Hematopoietic multipotent progenitor cell (in vitro differentiated cells): ENCODE results near the gene CHRNA5. TPM values are rescaled to one million over a fixed set of nuclear protein-coding genes. Genes with fewer than 3 reads are reported as not detected.
A peak's percentile ranks its signal among the peaks of the same experiment; 100 is the strongest.
"Not testable (repeated sequence)": the region's sequence is repeated elsewhere in the genome, so short reads cannot be mapped to it uniquely, and the experiment has no call there.

Experiments
- DNase-seq, 3 donors: peaks; one replicate each; pipeline ENCODE4 v3.0.0-alpha.2; 2011 to 2015; ENCODE audit warnings: low read depth in 2 of 3, low spot score in 2 of 3
- total RNA-seq: library from RNA; depleted of rRNA; stranded (reverse); fragments of >200 nt; gene quantifications from one replicate; pipeline ENCODE4 v1.2.3, GENCODE V29; 2012

The CHRNA5 gene
- total RNA-seq, 1 donor = 1.6 TPM

DNA sequence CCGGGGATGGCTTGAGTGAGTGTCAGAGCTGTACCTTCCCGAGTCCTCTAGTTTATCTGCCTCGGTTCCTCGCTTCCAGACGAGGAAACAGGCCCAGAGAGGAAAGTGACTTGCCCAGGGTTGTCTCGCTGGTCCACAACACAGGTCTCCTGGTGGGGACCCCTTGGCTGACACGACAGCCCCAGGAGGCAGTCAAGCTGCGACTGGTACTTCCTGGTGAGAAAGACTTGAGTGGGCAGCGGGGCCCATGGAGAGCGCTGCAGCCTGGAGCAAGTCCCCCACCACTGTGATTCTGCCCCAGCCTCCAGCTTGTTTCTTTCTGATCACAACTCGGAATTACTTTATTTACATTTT lies 600 bp upstream of the CHRNA5 start:
- no peak for DNase-seq

DNA sequence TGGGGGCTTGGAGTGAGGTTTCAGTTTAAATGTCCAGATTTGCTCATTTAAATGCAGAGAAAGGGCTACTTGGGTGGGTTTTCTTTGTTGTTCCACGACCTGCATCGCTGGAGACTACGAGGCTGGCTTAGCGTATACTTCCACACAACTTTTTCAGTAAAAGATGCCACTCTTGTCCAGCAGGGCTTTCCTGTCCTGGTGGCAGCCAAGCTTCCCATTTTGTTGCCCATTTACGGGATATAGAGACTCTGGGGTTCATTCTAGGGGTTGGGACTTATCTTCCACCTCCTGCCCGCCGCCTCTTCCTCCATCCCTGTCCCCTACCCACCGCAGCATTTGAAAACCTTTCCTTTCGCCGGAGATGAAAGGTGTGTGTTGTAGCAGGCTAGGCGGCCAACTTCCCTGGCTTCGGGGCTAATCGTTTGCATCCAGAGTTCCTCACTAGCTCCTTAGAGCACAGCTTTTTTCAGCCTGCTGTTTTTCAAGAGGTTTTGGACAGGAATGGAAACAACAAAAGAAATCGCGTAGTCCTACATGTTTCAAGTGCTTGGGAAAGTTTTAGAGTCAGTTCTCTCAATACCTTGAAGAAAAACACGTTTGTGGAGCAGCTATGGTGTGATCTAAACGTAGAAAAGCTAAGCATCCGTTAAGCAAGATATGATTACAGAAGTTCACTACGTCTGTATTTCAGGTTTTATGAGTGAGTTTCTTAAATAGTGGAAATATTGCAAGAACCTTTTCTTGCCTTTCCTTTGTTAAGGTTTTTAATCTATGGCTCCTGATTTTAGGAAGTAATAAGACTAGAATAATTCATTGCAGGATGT lies 843 bp downstream of the CHRNA5 start:
- peak in 1 of 3 donors; percentile 23 for DNase-seq

DNA sequence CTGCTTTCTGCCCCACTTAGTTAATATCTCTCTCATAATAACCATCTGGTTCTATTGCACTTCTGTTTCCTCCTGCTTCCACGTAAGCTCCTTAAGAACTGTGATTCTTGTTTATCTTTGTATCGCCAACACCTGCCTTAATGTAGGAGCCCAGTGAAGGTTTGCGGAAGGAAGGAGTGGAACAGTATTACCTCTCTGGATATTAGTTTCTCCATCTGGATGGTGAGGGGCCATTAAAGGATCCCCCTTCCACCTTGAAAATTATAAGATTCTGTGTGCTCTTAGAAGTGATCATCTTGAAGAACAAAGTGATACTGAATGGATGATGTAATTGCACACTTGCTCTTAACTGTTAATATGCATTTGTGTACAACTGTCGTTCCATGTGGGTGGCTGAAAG lies 2.2 kb downstream of the CHRNA5 start:
- peak in 1 of 3 donors; percentile 39 for DNase-seq

DNA sequence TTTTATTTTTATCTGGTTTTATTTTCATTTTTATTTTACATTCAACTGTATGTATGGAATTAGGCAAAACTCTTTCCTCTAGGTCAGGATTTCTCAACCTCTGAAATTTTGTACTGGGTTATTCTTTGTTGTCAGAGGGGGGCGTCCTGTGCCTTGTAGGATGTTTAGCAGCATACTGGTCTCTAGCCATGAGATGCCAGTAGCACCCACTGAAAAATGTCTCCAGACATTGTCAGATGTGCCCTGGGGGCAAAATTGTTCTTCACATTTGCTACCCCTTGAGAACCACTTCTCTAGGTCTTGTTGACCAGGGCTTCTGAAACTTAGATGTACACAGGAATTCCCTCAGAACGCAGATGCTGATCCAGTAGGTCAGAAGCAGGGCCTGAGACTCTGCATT lies 5.4 kb downstream of the CHRNA5 start:
- no peak for DNase-seq

DNA sequence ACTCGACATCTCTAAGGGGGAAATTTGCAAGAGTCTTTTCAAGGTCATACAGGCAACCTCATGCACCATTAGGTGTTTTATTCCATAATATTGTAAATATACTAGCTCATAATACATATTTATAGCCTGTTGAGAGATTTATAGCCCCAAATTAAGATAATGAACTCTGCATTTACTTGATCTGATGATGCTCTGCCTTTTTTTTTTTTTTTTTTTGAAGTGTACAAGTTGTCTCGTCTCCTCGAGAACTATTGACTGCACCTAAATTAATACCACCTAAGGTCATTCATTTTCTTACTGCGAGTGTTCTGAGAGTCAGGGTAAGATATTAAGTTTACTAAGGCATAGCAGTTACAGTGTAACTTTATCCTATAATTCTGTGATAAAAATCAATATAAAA lies 6.1 kb downstream of the CHRNA5 start:
- DNase-seq = no peak

DNA sequence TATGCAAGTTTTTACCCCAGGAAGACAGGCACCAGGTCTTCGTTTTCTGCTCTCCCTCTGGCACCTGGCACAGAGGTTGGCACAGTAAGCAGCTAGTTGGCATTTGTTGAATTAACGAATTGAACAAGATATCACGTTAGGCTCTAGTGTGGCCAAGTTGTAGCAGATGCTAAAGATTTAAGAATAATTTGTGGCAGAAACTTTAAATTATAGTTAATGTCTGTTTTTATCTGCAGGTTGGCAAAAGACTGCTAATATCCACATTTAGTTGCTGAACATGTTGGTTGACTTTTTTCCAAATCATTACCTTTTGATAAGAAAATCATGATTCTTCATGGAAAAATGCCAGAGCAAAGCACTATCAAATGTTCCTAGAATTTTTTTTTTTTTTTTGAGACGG lies 8.1 kb downstream of the CHRNA5 start:
- no peak for DNase-seq

DNA sequence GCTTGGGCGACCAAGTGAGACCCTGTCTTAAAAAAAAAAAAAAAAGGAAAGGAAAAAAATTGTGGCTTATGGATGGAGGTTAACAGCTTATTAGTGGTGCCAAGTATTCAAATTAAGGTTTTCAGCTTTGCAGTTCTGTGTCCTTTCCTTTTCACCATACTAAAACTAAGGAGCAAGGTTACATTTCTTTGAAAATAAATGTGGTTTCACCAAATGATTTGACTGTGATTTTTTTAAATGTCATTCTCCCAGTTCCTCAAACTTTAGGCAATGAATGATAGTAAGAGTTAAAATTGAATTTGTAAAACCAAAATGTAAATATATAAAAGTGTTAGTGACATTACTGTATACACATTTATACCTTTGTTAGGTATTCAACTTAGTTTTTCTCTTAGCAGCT lies 9.6 kb downstream of the CHRNA5 start:
- DNase-seq = no peak

DNA sequence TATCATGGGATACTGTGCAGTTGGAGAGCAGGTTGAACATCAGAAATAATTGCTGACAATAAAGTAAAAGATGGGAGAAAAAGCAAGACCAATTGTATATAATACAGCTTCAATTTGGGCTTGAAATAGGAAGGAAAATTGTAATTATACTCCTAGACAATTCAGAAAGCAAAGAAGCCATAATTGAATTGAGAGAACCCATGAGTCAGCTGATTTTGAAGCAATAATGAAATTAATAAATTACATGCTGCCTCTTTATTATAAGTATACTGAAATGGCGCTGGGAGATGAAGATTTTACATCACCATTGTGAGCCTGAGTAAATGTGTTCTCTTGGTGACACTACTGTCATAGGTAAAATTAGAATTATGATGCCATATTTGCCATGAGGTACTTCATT lies 32.3 kb downstream of the CHRNA5 start:
- no peak for DNase-seq

DNA sequence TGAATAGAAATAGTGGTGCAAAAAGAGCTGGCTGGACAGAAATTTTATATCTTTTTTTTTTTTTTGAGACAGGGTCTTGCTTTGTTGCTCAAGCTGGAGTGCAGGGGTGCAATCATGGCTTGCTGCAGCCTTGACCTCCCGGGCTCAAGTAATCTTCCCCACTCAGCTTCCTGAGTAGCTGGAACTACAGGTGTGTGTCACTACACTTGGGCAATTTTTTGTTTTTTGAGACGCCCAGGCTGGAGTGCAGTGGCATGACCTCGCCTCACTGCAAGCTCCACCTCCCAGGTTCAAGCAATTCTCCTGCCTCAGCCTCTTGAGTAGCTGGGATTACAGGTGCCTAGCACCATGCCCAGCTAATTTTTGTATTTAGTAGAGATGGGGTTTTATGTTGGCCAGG lies 33.0 kb downstream of the CHRNA5 start:
- no peak for DNase-seq

DNA sequence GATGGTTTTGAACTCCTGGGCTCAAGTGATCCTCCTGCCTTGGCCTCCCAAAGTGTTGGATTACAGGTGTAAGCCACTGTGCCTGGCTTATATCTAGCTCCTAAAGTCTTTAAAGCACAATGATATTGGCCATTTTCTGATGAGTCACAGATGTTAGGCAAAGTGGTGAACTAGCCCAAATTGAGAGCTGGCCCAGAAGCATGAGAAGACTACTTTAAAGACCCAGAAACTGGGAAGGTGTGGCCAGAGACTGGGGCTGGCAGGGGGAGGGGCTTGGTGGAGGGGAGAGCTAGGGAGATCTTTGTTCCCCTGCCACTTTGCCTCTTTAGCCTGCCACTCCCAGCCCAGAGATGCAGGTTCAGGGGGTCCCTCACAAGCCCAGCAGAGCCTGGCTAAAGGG lies 33.9 kb downstream of the CHRNA5 start:
- no peak for DNase-seq

DNA sequence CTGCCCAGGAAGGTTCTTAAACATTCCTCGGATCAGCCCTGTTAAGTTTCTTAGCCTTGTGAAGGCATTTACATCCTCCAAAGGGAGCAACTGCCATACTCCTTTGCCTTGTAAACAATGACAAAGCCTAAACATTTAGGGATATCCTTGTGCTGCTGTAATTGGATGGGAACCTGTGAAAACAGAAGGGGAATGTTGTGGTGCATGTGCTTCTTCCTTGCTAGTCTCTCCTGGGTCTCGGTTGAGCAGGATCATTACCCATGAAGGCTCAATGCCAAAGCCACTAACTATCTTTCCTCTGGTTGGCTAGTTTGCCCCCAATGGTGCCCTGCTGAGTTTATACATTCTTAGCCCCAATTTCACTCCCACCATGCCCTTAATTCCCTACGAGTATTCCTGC lies 38.1 kb downstream of the CHRNA5 start:
- no peak for DNase-seq

DNA sequence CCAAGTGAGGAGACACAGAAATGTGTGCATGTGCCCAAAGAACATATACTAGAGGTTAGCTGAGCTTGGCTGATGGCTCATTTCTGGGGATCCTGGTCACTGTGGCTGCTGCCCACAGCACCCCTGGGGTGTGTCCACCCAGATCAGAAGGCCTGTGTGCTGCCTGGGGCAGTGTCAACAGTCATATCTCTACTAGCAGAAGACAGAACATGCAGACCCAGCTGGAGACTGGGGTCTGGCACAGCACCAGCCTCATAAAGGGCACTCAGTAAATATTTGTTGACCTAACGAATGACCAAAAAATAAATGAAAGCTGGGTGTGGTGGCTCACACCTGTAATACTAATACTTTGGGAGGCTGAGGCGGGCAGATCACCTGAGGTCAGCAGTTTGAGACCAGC lies 39.1 kb downstream of the CHRNA5 start:
- no peak for DNase-seq

DNA sequence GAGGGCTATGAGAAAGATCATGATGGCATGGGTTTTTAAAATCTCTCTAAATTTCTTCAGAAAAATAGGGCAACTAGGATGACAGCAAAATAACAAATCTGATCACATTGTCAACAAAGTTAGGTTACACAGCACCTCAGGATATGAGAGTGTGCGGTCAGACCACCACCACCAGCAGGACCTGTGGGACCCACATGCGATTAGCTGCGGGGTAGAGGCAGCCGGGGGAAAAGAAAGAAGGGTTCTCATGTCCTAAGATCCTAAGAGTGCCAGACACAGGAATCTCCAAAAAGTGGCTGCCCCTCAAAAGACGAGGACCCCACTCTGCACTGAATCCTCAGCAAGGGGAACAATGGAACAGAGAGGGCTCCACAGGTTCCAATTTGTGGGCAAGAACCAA lies 39.9 kb downstream of the CHRNA5 start:
- no peak for DNase-seq

DNA sequence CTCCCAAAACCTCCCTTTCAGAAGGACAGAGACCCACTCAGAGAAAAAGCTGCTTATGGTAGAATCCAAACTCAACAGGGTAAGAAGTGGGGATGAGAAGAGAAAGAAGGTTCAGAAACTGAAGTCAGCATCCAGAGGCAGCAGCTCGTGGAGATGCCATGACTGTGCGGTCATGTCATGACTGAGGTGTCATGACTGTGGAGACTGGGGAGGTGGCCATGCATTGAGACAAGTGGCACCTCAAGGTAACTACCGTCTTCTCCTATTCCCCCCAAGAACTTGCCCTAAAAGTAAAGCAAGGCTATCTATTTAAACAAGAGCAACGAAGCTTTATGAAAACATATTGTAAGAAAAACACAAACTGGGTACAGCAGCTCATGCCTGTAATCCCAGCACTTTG lies 40.4 kb downstream of the CHRNA5 start:
- DNase-seq = no peak

DNA sequence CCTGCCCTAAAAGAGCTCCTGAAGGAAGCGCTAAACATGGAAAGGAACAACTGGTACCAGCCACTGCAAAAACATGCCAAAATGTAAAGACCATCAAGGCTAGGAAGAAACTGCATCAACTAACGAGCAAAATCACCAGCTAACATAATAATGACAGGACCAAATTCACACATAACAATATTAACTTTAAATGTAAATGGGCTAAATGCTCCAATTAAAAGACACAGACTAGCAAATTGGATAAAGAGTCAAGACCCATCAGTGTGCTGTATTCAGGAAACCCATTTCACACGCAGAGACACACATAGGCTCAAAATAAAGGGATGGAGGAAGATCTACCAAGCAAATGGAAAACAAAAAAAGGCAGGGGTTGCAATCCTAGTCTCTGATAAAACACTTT lies 44.2 kb downstream of the CHRNA5 start:
- DNase-seq = not testable (repeated sequence)

DNA sequence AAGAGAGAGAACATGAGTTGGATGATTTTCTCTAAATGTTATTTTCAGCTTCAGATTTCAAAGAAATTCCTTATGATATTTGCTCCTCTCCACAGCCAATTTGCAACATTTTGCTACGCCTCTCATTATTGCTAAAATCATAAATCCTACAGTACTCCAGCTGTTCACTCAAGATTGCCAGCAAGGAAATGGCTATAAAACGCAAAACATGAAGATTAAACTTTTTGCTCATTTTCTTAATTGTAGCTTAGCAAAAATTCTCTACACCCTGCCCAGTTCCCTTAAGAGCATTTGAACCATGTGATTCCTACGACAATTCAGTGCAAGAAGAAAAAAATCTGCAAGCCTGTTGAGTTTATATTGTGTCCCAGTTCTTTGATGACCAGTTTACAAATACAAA lies 48.7 kb downstream of the CHRNA5 start:
- DNase-seq = no peak

DNA sequence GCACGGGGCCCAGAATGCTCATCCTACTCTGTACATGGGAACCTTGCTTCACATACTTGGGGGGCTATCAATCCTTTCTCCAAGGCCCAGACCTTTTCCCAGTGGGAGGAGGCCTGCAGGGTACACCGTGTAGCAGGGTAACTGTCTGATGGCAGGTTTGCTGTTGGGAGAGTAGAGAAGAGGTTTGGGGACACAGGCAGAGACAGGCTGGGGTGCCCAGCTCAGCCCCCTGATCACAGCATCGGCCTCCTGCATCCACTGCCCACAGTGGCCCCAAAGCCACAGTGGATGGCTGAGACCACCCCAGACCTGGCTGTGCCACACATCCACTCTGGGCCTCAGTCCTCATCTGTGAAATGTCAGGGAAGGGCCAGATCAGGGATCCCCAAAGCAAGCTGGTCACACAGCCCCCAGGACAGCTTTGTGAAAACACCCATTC lies 49.9 kb downstream of the CHRNA5 start:
- DNase-seq = no peak

DNA sequence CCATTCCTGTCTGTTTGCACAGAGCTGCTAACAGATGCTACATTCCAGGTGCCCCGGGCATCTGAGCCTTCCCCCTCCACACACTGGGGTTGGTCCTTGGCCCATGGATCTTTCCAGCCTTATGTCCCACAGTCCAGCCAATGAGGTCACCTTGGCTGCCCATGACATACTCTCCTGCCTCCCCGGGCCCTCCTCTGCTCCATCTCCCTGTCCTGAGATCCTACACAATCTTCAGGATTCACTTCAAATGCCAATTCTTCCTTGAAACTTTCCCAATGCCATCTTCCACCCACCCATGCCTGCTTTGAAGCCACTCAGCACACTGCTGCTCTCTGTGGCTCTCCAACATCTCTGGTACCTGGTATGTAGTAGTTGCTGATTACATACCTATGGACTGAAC lies 51.2 kb downstream of the CHRNA5 start:
- no peak for DNase-seq

DNA sequence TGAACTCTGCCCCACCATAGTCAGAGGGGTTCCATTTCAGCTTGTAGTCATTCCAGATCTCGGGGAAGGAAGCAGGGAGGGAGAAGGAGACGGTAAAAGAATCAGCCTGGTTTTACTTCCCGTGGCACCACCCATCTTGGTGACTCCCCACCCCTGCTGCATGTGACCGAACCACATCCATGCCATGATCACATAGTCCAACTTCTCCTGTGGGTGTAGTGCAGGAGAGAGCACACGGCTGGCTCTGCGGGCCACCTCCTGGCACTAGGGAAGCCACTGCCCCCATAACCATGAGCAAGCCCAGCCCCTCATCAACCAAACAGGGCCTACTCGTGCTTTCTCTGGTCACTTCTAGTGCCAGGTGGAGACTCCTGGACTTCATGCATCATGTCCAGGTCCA lies 51.8 kb downstream of the CHRNA5 start:
- no peak for DNase-seq

DNA sequence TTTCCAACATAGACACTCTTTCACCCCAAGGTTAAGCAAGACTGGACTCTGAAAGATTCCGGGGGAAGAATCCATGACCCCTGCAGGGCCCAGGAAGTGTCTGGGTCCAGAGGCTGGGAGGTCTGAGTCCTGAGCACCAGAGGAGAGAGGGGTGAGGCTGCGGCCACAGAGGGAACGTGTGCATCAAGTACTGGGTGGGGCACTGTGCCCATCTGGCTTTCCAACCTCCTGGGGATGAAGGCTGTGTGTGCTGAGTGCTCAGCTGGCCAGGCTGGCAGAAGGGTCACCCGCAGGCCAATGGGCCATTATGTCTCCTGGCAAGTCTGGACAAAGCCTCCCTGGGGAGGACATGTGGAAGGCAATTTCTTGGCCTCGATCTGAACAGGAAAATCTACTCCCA lies 52.2 kb downstream of the CHRNA5 start:
- DNase-seq = no peak

DNA sequence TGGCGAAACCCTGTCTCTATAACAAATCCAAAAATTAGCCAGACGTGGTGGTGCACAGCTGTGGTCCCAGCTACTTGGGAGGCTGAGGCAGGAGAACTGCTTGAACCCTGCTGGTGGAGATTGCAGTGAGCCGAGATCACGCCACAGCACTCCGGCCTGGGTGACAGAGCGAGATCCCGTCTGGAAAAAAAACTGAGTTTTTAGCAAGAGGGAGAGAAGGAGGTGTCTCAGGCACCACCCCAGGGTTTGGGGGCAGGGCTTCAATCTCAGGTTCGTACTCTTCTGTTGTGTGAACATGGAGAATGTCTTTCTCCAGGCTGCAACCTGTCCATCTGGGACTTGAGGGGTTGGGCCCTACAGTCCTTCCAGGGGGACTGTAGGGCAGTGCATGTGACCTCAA lies 52.7 kb downstream of the CHRNA5 start:
- DNase-seq = no peak

DNA sequence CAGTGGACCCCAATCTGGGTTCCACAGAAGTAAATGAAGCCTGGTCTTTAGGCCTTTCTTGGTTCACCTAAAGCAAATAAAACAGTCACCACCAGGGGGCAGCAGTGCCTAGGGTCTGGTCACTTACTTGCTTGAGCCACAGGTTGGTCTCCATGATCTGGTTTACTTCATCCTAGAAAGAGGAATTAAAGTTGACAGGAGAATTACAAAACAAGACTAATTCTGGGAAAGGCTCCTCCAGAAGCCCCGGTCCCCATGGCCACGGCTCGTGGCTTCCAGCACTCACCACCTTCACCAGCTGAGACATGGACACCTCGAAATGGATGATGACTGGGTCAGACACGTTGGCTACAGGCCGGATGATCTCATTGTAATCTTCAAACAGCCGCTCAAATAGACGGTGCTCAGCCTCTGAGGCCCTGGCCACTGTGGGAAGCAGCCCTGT lies 53.2 kb downstream of the CHRNA5 start:
- DNase-seq = peak; percentile 63 to 90 (median 73)
